ENCODE results near the gene GPR183.

- TF ChIP-seq CTCF (conservative IDR thresholded peaks at IDR 0.05 in 1 of 2, IDR thresholded peaks at IDR 0.05 in 1 of 2; ENCODE audit: extremely low read depth in 1 of 2, insufficient read depth in 1 of 2, low read depth in 1 of 2, low read length in 2 of 2) (no peak), EZH2 (IDR thresholded peaks at IDR 0.05; ENCODE audit: borderline replicate concordance, low read length) (no peak)
Measured at GRCh38 chr13:99334221-99334620, 27.0 kb upstream of the GPR183 start.

All from mammary epithelial cell (primary cell).